Measurements from ENCODE around the gene KIF5A.
"Not testable (repeated sequence)": the region's sequence is repeated elsewhere in the genome, so short reads cannot be mapped to it uniquely, and the experiment has no call there.

The KIF5A gene

DNA sequence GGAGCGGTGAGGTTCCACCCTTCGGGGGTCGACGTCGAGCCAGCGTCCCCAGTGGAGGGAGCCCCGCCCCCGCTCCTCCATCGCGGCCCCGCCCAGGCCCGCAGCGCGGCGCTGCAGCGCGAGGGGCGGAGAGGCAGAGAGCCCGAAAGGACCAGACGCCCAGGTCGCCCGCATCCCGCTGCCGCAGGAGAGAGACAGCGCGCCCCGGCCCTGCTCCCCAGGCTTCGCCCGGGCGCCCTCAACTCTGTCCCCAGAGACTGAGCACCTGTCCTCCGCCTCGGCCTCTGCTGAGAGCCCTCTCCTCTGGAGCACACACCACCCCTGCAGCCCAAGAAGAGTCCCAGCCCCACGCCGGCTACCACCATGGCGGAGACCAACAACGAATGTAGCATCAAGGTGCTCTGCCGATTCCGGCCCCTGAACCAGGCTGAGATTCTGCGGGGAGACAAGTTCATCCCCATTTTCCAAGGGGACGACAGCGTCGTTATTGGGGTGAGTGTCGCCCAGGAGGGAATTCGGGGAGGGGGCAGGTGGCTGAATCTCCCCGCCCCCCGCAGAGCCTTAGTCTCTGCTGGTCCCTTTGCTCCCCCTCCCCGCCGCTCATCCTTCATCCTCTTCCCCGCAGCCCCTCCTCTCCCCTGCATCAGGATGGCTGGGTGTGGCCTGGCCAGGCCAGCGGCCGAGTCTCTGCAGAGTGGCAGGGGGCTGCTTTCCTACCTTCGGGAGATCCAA, at the start of gene KIF5A:
Gene KIF5A (plus strand): TSS at position 136 of the 732 bp plus-strand sequence. CDS start 228 bp downstream, at position 364.
- TF ChIP-seq, protein P1, sequence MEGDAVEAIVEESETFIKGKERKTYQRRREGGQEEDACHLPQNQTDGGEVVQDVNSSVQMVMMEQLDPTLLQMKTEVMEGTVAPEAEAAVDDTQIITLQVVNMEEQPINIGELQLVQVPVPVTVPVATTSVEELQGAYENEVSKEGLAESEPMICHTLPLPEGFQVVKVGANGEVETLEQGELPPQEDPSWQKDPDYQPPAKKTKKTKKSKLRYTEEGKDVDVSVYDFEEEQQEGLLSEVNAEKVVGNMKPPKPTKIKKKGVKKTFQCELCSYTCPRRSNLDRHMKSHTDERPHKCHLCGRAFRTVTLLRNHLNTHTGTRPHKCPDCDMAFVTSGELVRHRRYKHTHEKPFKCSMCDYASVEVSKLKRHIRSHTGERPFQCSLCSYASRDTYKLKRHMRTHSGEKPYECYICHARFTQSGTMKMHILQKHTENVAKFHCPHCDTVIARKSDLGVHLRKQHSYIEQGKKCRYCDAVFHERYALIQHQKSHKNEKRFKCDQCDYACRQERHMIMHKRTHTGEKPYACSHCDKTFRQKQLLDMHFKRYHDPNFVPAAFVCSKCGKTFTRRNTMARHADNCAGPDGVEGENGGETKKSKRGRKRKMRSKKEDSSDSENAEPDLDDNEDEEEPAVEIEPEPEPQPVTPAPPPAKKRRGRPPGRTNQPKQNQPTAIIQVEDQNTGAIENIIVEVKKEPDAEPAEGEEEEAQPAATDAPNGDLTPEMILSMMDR (IDR thresholded peaks at IDR 0.05; ENCODE audit: low read depth, low read length, missing control alignments): no peak
- peak within 1 kb of the TSS; percentile 52 for H3K4me3 ChIP-seq (replicated peaks; ENCODE audit: low read depth, low read length)
- DNase-seq (ENCODE audit: extremely low read depth, low read depth): no peak

DNA sequence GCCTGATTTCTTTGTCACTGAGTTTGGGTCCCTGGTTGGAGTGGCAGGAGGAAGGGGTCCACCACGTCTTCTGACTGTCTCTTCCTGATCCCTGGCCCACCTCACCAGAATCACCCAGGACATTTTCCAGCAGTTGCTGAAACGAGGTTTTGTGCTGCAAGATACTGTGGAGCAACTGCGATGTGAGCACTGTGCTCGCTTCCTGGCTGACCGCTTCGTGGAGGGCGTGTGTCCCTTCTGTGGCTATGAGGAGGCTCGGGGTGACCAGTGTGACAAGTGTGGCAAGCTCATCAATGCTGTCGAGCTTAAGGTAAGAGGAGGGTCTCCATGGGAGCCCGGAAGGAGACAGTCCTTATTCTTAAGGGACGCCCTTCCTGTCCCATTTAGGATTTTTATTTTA, 49.6 kb upstream of the KIF5A start:
- TF ChIP-seq, protein P1 (IDR thresholded peaks at IDR 0.05; ENCODE audit: low read depth, low read length, missing control alignments): no peak
- no peak overlapping the region for H3K4me3 ChIP-seq (replicated peaks; ENCODE audit: low read depth, low read length)
- DNase-seq (ENCODE audit: extremely low read depth, low read depth): no peak

DNA sequence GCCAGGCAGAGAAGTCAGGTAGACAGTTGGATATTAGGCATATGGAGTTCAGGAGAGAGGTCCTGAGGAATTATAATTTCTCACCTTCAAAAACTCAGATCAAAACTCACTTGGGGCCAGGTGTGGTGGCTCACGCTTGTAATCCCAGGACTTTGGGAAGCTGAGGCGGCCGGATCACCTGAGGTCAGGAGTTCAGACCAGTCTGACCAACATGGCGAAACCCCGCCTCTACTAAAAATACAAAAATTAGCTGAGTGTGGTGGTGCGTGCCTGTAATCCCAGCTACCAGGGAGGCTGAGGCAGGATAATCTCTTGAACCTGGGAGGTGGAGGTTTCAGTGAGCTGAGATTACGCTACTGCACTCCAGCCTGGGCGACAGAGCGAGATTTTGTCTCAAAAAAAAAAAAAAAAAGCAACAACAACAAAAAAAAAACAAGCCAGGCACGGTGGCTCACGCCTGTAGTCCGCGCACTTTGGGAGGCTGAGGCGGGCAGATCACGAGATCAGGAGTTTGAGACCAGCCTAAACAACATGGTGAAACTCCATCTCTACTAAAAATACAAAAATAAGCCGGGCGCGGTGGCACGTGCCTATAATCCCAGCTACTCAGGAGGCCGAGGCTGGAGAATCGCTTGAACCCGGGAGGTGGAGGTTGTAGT, 47.4 kb upstream of the KIF5A start:
- DNase-seq (ENCODE audit: extremely low read depth, low read depth); H3K4me3 ChIP-seq (replicated peaks; ENCODE audit: low read depth, low read length): not testable (repeated sequence)

DNA sequence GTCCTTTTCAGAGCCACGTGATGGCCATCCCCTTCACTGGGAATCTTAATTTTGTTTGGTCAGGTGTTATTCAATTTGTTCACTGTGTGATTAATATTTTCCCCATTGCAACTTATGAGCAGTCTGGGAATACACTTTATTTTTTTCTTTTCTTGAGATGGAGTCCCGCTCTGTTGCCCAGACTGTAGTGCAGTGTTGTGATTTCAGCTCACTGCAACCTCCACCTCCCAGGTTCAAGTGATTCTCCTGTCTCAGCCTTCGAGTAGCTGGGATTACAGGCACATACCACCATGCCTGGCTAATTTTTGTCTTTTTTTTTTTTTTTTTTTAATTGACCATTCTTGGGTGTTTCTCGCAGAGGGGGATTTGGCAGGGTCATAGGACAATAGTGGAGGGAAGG, 43.3 kb upstream of the KIF5A start:
- H3K4me3 ChIP-seq (replicated peaks; ENCODE audit: low read depth, low read length); DNase-seq (ENCODE audit: extremely low read depth, low read depth): not testable (repeated sequence)

DNA sequence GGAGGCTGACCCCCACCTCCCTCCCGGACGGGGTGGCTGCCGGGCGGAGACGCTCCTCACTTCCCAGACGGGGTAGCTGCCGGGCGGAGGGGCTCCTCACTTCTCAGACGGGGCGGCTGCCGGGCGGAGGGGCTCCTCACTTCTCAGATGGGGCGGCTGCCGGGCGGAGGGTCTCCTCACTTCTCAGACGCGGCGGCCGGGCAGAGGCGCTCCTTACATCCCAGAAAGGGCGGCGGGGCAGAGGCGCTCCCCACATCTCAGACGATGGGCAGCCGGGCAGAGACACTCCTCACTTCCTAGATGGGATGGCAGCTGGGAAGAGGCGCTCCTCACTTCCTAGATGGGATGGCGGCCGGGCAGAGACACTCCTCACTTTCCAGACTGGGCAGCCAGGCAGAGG, 42.0 kb upstream of the KIF5A start:
- not testable (repeated sequence) for DNase-seq (ENCODE audit: extremely low read depth, low read depth); H3K4me3 ChIP-seq (replicated peaks; ENCODE audit: low read depth, low read length)

DNA sequence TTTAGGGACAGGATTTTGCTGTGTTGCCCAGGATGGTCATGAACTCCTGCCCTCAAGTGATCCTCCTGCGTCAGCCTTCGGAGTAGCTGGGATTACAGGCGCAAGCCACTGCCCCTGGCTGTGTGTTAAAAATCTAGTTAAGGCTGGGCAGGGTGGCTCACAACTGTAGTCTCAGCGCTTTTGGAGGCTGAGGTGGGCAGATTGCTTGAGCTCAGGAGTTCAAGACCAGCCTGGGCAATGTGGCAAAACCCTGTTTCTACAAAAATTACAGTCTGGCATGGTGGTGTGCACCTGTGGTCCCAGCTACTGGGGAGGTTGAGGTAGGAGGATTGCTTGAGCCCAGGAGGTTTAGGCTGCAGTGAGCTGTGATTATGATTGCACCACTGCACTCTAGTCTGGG, 38.7 kb upstream of the KIF5A start:
- TF ChIP-seq, protein P1 (IDR thresholded peaks at IDR 0.05; ENCODE audit: low read depth, low read length, missing control alignments): no peak
- H3K4me3 ChIP-seq (replicated peaks; ENCODE audit: low read depth, low read length): no peak overlapping the region
- DNase-seq (ENCODE audit: extremely low read depth, low read depth): no peak

DNA sequence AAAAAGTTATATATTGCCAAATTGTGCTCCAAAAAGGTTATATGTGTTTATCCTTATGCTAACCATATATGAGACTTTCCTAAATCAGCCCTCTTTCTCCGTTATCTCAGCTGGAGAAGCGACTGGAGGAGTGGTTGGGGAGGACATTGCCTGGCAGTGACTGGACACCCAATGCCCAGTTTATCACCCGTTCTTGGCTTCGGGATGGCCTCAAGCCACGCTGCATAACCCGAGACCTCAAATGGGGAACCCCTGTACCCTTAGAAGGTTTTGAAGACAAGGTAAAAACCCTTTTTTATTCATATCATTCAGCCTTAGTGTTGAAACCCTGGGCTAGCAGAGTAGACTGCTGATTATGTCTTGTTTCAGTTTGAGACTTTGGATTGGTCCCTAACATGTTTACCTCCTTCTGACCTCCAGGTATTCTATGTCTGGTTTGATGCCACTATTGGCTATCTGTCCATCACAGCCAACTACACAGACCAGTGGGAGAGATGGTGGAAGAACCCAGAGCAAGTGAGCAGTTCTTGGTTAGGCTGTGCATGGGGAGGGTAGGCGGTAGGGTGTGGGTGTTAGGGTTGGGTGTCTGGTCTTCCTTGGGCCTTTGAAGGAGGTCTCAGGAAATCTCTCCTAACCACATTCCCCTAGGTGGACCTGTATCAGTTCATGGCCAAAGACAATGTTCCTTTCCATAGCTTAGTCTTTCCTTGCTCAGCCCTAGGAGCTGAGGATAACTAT, 38.1 kb upstream of the KIF5A start:
- DNase-seq (ENCODE audit: extremely low read depth, low read depth): no peak
- no peak overlapping the region for H3K4me3 ChIP-seq (replicated peaks; ENCODE audit: low read depth, low read length)
- TF ChIP-seq, protein P1 (IDR thresholded peaks at IDR 0.05; ENCODE audit: low read depth, low read length, missing control alignments): no peak

DNA sequence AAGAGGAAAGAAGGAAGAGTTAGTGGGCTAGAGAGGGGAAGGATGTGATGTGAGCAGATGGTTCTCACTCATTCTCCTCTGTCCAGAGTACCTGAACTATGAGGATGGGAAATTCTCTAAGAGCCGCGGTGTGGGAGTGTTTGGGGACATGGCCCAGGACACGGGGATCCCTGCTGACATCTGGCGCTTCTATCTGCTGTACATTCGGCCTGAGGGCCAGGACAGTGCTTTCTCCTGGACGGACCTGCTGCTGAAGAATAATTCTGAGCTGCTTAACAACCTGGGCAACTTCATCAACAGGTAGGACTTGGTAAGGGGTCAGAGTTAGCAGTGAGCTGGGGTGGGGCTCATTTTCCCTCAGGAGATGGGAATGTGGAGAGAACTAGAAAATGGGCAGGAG, 37.2 kb upstream of the KIF5A start:
- no peak overlapping the region for H3K4me3 ChIP-seq (replicated peaks; ENCODE audit: low read depth, low read length)
- TF ChIP-seq, protein P1 (IDR thresholded peaks at IDR 0.05; ENCODE audit: low read depth, low read length, missing control alignments): no peak
- no peak for DNase-seq (ENCODE audit: extremely low read depth, low read depth)

Measured in HFF-Myc (cell line).